Nephron progenitor cell (in vitro differentiated cells): ENCODE results near the gene AXIN1.
"Not testable (repeated sequence)": the region's sequence is repeated elsewhere in the genome, so short reads cannot be mapped to it uniquely, and the experiment has no call there.

Experiments
- DNase-seq: peaks from one replicate; pipeline ENCODE4 v3.0.0; 2021
- H3K27ac Mint-ChIP-seq: 2 replicates; pipeline ENCODE4 v1.8.0; 2021; ENCODE audit warnings: mild to moderate bottlenecking, moderate library complexity, mixed read lengths
- H3K27me3 Mint-ChIP-seq: 2 replicates; pipeline ENCODE4 v1.8.0; 2021; ENCODE audit warnings: mild to moderate bottlenecking, low read depth, mixed read lengths; ENCODE audit not compliant: poor library complexity
- H3K36me3 Mint-ChIP-seq: 2 replicates; pipeline ENCODE4 v1.8.0; 2021; ENCODE audit warnings: low read depth, mixed read lengths
- H3K4me1 Mint-ChIP-seq: 2 replicates; pipeline ENCODE4 v1.8.0; 2021; ENCODE audit warnings: mixed read lengths
- H3K4me3 Mint-ChIP-seq: 2 replicates; pipeline ENCODE4 v1.8.0; 2021; ENCODE audit warnings: mild to moderate bottlenecking, moderate library complexity, mixed read lengths
- H3K9me3 Mint-ChIP-seq: 2 replicates; pipeline ENCODE4 v1.8.0; 2021; ENCODE audit warnings: mild to moderate bottlenecking, moderate library complexity, mixed read lengths
- TF ChIP-seq, protein P1 (sequence below): fragments of 200-600 bp; sonication (generic); IDR thresholded peaks from 2 replicates; pipeline ENCODE4 v1.5.0; 2021; ENCODE audit warnings: antibody characterized with exemption

The AXIN1 gene

DNA sequence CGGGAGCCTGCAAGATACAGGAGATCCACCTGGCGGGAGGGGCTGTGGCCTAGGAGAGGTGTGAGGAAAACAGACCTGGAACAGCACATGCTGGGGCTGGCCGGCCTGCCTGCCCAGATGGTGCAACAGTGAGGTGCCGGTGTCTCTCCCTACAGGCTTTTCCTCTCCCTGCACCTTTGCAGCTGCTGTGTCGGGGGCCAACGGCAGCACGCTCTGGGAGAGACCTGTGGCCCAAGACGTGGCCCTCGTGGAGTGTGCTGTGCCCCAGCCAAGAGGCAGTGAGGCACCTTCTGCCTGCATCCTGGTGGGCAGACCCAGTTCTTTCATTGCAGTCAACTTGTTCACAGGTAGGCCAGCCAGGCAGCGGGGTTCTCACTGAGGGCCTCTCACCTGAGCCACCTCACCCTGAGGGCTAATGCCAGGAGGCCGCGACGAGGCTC, 92.7 kb downstream of the AXIN1 start:
- H3K9me3 Mint-ChIP-seq = no peaks in the 10 kb centered on the region
- peaks cover 50% of the 10 kb centered on the region for H3K36me3 Mint-ChIP-seq
- no peak overlapping the region for H3K27ac Mint-ChIP-seq
- no peak overlapping the region for H3K4me3 Mint-ChIP-seq
- peaks cover 4% of the 10 kb centered on the region for H3K27me3 Mint-ChIP-seq
- H3K4me1 Mint-ChIP-seq = no peaks in the 10 kb centered on the region
- TF ChIP-seq, protein P1, sequence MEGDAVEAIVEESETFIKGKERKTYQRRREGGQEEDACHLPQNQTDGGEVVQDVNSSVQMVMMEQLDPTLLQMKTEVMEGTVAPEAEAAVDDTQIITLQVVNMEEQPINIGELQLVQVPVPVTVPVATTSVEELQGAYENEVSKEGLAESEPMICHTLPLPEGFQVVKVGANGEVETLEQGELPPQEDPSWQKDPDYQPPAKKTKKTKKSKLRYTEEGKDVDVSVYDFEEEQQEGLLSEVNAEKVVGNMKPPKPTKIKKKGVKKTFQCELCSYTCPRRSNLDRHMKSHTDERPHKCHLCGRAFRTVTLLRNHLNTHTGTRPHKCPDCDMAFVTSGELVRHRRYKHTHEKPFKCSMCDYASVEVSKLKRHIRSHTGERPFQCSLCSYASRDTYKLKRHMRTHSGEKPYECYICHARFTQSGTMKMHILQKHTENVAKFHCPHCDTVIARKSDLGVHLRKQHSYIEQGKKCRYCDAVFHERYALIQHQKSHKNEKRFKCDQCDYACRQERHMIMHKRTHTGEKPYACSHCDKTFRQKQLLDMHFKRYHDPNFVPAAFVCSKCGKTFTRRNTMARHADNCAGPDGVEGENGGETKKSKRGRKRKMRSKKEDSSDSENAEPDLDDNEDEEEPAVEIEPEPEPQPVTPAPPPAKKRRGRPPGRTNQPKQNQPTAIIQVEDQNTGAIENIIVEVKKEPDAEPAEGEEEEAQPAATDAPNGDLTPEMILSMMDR = no peak
- DNase-seq = no peak

DNA sequence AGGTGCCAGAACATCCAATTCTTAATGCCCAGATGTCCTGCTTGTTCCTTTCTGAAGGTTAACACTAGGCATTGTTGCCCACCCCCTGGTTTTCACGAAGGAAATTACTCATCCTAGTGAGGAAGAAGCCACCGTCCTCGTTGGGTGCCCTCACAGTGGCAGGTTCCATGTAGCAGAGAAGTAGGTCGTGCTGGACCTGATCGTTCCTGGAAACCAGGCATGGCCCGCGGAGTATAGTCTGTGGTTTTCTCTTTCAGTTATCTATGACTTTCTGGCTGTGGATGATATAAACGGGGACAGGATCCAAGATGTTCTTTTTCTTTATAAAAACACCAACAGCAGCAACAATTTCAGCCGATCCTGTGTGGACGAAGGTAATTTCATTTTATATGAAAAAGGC, 93.3 kb downstream of the AXIN1 start:
- TF ChIP-seq, protein P1 = no peak
- Mint-ChIP-seq H3K4me3 (no peak overlapping the region), H3K4me1 (no peaks in the 10 kb centered on the region), H3K27ac (peak overlapping the region; percentile 22), H3K9me3 (no peaks in the 10 kb centered on the region), H3K36me3 (peaks cover 56% of the 10 kb centered on the region), H3K27me3 (peaks cover 4% of the 10 kb centered on the region)
- no peak for DNase-seq

DNA sequence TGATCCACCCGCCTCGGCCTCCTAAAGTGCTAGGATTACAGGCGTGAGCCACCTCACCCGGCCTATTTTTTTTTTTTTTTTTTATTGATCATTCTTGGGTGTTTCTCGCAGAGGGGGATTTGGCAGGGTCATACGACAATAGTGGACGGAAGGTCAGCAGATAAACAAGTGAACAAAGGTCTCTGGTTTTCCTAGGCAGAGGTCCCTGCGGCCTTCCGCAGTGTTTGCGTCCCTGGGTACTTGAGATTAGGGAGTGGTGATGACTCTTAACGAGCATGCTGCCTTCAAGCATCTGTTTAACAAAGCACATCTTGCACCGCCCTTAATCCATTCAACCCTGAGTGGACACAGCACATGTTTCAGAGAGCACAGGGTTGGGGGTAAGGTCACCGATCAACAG, 94.4 kb downstream of the AXIN1 start:
- DNase-seq, H3K27me3 Mint-ChIP-seq, H3K4me3 Mint-ChIP-seq, H3K4me1 Mint-ChIP-seq, H3K27ac Mint-ChIP-seq, H3K9me3 Mint-ChIP-seq: not testable (repeated sequence)
- peaks cover 60% of the 10 kb centered on the region for H3K36me3 Mint-ChIP-seq

DNA sequence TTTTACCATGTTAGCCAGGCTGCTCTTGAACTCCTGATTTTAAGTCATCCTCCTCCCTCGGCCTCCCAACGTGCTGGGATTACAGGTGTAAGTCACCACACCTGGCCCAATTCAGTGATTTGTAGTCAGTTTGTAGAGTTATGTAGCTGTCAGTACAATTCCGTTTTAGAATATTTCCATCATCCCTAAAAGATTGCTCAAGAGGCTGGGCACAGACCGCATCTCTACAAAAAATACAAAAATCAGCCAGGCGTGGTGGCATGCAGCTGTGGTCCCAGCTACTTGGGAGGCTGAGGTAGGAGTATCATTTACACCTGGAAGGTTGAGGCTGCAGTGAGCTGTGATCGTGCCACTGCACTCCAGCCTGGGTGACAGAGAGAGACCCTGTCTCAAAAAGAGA, 97.3 kb downstream of the AXIN1 start:
- peaks cover 4% of the 10 kb centered on the region for H3K27me3 Mint-ChIP-seq

DNA sequence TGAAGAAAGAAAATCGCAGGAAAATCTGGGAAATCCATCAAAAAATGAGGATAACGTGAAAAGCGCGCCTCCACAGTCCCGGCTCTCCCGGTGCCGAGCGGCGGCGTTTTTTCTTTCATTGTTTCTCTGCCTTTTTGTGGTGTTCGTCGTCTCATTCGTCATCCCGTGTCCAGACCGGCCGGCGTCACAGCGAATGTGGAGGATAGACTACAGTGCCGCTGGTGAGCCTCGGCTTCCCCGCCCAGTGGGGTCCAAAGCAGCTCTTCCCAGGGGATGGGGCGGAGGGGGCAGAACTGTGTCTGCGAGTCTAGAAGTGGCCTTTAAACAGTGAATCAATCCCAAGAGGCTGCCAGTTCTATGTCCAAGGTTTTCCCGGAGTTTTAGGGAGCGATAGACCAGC, 98.1 kb downstream of the AXIN1 start:
- TF ChIP-seq, protein P1 = no peak

More for the DNA sequence above, 97.3 kb downstream of the AXIN1 start:
- DNase-seq = no peak
- TF ChIP-seq, protein P1 = no peak
- Mint-ChIP-seq H3K4me3 (no peak overlapping the region), H3K36me3 (peaks cover 62% of the 10 kb centered on the region), H3K27ac (no peak overlapping the region), H3K4me1 (peaks cover 17% of the 10 kb centered on the region), H3K9me3 (no peaks in the 10 kb centered on the region)

DNA sequence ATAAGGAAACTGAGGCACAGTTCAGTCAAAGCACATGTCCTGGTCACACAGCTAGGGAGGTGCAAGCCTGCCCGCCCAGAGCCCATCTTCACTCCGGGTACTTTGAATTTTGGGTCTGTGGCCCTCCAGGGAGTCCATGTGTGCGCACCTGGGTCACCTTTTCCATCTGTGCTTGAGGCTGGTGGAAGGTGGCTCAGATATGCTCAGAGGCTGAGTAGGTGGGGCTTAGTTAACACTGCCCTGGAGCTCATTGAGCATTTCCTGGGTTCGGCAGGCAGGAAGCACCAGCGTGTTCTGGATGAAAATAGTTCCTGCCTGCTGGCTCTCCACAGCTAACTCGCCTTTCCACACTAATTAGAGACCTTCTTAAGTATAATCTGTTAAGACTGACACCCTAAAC, 98.7 kb downstream of the AXIN1 start:
- Mint-ChIP-seq H3K27me3 (no peaks in the 10 kb centered on the region), H3K4me3 (no peak overlapping the region), H3K9me3 (no peaks in the 10 kb centered on the region), H3K4me1 (peaks cover 20% of the 10 kb centered on the region), H3K36me3 (peaks cover 56% of the 10 kb centered on the region), H3K27ac (no peak overlapping the region)
- TF ChIP-seq, protein P1 = no peak
- DNase-seq = no peak

More for the DNA sequence above, 98.1 kb downstream of the AXIN1 start:
- Mint-ChIP-seq H3K4me1 (peaks cover 20% of the 10 kb centered on the region), H3K27me3 (peaks cover 4% of the 10 kb centered on the region), H3K9me3 (no peaks in the 10 kb centered on the region), H3K4me3 (no peak overlapping the region), H3K27ac (no peak overlapping the region), H3K36me3 (peaks cover 62% of the 10 kb centered on the region)
- DNase-seq = no peak
